Immature natural killer cell (primary cell): ENCODE data around the gene RGS14. TPM values are rescaled to one million over a fixed set of nuclear protein-coding genes. Genes with fewer than 3 reads are reported as not detected.
"Not testable (repeated sequence)": the region's sequence is repeated elsewhere in the genome, so short reads cannot be mapped to it uniquely, and the experiment has no call there.

Experiments used
- DNase-seq, 3 donors: peaks; one replicate each; pipeline ENCODE4 v3.0.0; 2022; ENCODE audit warnings: mixed read lengths in 1 of 3
- H3K27ac Mint-ChIP-seq, 6 donors: one replicate each; pipeline ENCODE4 v1.8.0; 2020; ENCODE audit warnings: mixed read lengths in 6 of 6, mild to moderate bottlenecking in 5 of 6, inconsistent platforms in 4 of 6, moderate library complexity in 3 of 6
- H3K27me3 Mint-ChIP-seq, 3 donors: one replicate each; pipeline ENCODE4 v1.8.0; 2020 to 2021; ENCODE audit warnings: low read depth in 3 of 3, mild to moderate bottlenecking in 3 of 3, mixed read lengths in 3 of 3, moderate library complexity in 3 of 3, inconsistent platforms in 1 of 3
- H3K36me3 Mint-ChIP-seq, 3 donors: one replicate each; pipeline ENCODE4 v1.8.0; 2020; ENCODE audit warnings: mixed read lengths in 3 of 3, inconsistent platforms in 2 of 3, mild to moderate bottlenecking in 2 of 3
- H3K4me1 Mint-ChIP-seq, 2 donors: one replicate each; pipeline ENCODE4 v1.8.0; 2020; ENCODE audit warnings: inconsistent platforms in 2 of 2, mild to moderate bottlenecking in 2 of 2, mixed read lengths in 2 of 2, moderate library complexity in 1 of 2
- H3K4me3 Mint-ChIP-seq, 5 donors: one replicate each; pipeline ENCODE4 v1.8.0; 2020; ENCODE audit warnings: mild to moderate bottlenecking in 5 of 5, mixed read lengths in 5 of 5, inconsistent platforms in 3 of 5, moderate library complexity in 3 of 5
- H3K9me3 Mint-ChIP-seq, 6 donors: one replicate each; pipeline ENCODE4 v1.8.0; 2020; ENCODE audit warnings: mild to moderate bottlenecking in 6 of 6, mixed read lengths in 6 of 6, inconsistent platforms in 4 of 6, moderate library complexity in 3 of 6
- polyA plus RNA-seq, 3 donors: library from polyadenylated mRNA; unstranded; fragments of 300-500 nt; fragmentation: Illumina TruSeq; gene quantifications; one replicate each; pipeline ENCODE4 v1.2.3, GENCODE V29; 2021

RGS14 gene
- polyA plus RNA-seq, 3 donors from 2014 or later, result 27.1 to 64.5 (median 33.8) TPM

GRCh38 chr5:177358370-177358819 lies 671 bp downstream of the RGS14 start:
- peaks cover 76 to 79% of the 10 kb centered on the region in 2 donors for H3K4me1 Mint-ChIP-seq
- peak overlapping the region; percentile 78 to 91 (median 90) for H3K27ac Mint-ChIP-seq
- no peaks in the 10 kb centered on the region for H3K9me3 Mint-ChIP-seq
- no peaks in the 10 kb centered on the region for H3K36me3 Mint-ChIP-seq
- DNase-seq, result no peak
- H3K4me3 Mint-ChIP-seq, result peak overlapping the region; percentile 79 to 85 (median 83)
- peaks cover 4 to 17% (median 16%) of the 10 kb centered on the region in 3 donors for H3K27me3 Mint-ChIP-seq

GRCh38 chr5:177359451-177359851 lies 1.7 kb downstream of the RGS14 start:
- DNase-seq, result no peak
- no peaks in the 10 kb centered on the region for H3K36me3 Mint-ChIP-seq
- peaks cover 3 to 16% (median 15%) of the 10 kb centered on the region in 3 donors for H3K27me3 Mint-ChIP-seq
- H3K27ac Mint-ChIP-seq, result peak overlapping the region; percentile 78 to 91 (median 90)
- H3K9me3 Mint-ChIP-seq, result no peaks in the 10 kb centered on the region
- peak overlapping the region; percentile 79 to 85 (median 83) for H3K4me3 Mint-ChIP-seq
- H3K4me1 Mint-ChIP-seq, result peaks cover 79 to 86% of the 10 kb centered on the region in 2 donors

- Mint-ChIP-seq H3K4me1 (peaks cover 79 to 83% of the 10 kb centered on the region in 2 donors), H3K36me3 (no peaks in the 10 kb centered on the region), H3K4me3 (peak overlapping the region; percentile 79 to 85 (median 83)), H3K27ac (peak overlapping the region in 5 of 6 donors; percentile 74 to 91 (median 89)), H3K27me3 (peaks cover 3 to 16% (median 15%) of the 10 kb centered on the region in 3 donors), H3K9me3 (no peaks in the 10 kb centered on the region)
- DNase-seq, result no peak
These were observed 2.1 kb downstream of the RGS14 start for GRCh38 chr5:177359860-177360259.

GRCh38 chr5:177360740-177361139 lies 3.0 kb downstream of the RGS14 start:
- not testable (repeated sequence) for DNase-seq, H3K36me3 Mint-ChIP-seq, H3K9me3 Mint-ChIP-seq
- H3K27me3 Mint-ChIP-seq, result peaks cover 3 to 16% (median 15%) of the 10 kb centered on the region in 3 donors
- H3K4me3 Mint-ChIP-seq, result peak overlapping the region in 1 of 5 donors; percentile 18
- peaks cover 70 to 77% of the 10 kb centered on the region in 2 donors for H3K4me1 Mint-ChIP-seq
- peak overlapping the region in 2 of 6 donors; percentile 58 to 68 for H3K27ac Mint-ChIP-seq

GRCh38 chr5:177361418-177362291 lies 3.9 kb downstream of the RGS14 start:
- no peak for DNase-seq
- Mint-ChIP-seq H3K4me3 (peak overlapping the region; percentile 33 to 81 (median 59)), H3K27ac (peak overlapping the region; percentile 36 to 68 (median 62))

GRCh38 chr5:177362292-177362609 lies 4.5 kb downstream of the RGS14 start:
- Mint-ChIP-seq H3K27me3 (peaks cover 4 to 15% (median 12%) of the 10 kb centered on the region in 3 donors), H3K4me1 (peaks cover 55 to 61% of the 10 kb centered on the region in 2 donors), H3K9me3 (no peaks in the 10 kb centered on the region), H3K4me3 (peak overlapping the region; percentile 33 to 81 (median 59)), H3K36me3 (peaks cover 0 to 3% (median 0%) of the 10 kb centered on the region in 3 donors), H3K27ac (peak overlapping the region; percentile 36 to 68 (median 62))
- DNase-seq, result no peak

More at GRCh38 chr5:177361418-177362291, 3.9 kb downstream of the RGS14 start:
- Mint-ChIP-seq H3K27me3 (peaks cover 3 to 16% (median 15%) of the 10 kb centered on the region in 3 donors), H3K36me3 (peaks cover 0 to 3% (median 0%) of the 10 kb centered on the region in 3 donors), H3K9me3 (no peaks in the 10 kb centered on the region), H3K4me1 (peaks cover 61 to 67% of the 10 kb centered on the region in 2 donors)

GRCh38 chr5:177362610-177363507 lies 5.1 kb downstream of the RGS14 start:
- peak overlapping the region; percentile 49 to 89 (median 68) for H3K27ac Mint-ChIP-seq
- peak; percentile 35 to 46 (median 40) for DNase-seq
- no peaks in the 10 kb centered on the region for H3K9me3 Mint-ChIP-seq
- peaks cover 0 to 3% (median 0%) of the 10 kb centered on the region in 3 donors for H3K36me3 Mint-ChIP-seq
- peaks cover 1 to 9% (median 7%) of the 10 kb centered on the region in 3 donors for H3K27me3 Mint-ChIP-seq
- H3K4me3 Mint-ChIP-seq, result peak overlapping the region; percentile 71 to 81 (median 77)
- peaks cover 49 to 56% of the 10 kb centered on the region in 2 donors for H3K4me1 Mint-ChIP-seq

GRCh38 chr5:177363565-177363964 lies 5.8 kb downstream of the RGS14 start:
- no peaks in the 10 kb centered on the region for H3K9me3 Mint-ChIP-seq
- H3K27ac Mint-ChIP-seq, result peak overlapping the region in 1 of 6 donors; percentile 64
- peaks cover 1 to 6% (median 3%) of the 10 kb centered on the region in 3 donors for H3K27me3 Mint-ChIP-seq
- no peak for DNase-seq
- H3K4me3 Mint-ChIP-seq, result peak overlapping the region in 2 of 5 donors; percentile 77 to 81
- peaks cover 5 to 8% (median 6%) of the 10 kb centered on the region in 3 donors for H3K36me3 Mint-ChIP-seq
- H3K4me1 Mint-ChIP-seq, result peaks cover 48 to 57% of the 10 kb centered on the region in 2 donors

- Mint-ChIP-seq H3K36me3 (peaks cover 13 to 16% (median 13%) of the 10 kb centered on the region in 3 donors), H3K4me1 (peaks cover 48 to 56% of the 10 kb centered on the region in 2 donors), H3K27ac (peak overlapping the region in 3 of 6 donors; percentile 18 to 57 (median 28)), H3K4me3 (peak overlapping the region in 2 of 5 donors; percentile 36 to 49), H3K9me3 (no peaks in the 10 kb centered on the region), H3K27me3 (peaks cover 0 to 3% (median 1%) of the 10 kb centered on the region in 3 donors)
- no peak for DNase-seq
These were observed 6.6 kb downstream of the RGS14 start for GRCh38 chr5:177364159-177364962.

GRCh38 chr5:177365845-177366527 lies 8.3 kb downstream of the RGS14 start:
- Mint-ChIP-seq H3K27ac (no peak overlapping the region), H3K9me3 (no peaks in the 10 kb centered on the region), H3K4me3 (peak overlapping the region in 1 of 5 donors; percentile 47), H3K4me1 (peaks cover 42 to 44% of the 10 kb centered on the region in 2 donors), H3K27me3 (peaks cover 0 to 3% (median 1%) of the 10 kb centered on the region in 3 donors), H3K36me3 (peaks cover 13 to 18% (median 14%) of the 10 kb centered on the region in 3 donors)
- DNase-seq, result no peak

- H3K36me3 Mint-ChIP-seq, result peaks cover 13 to 18% (median 14%) of the 10 kb centered on the region in 3 donors
- no peaks in the 10 kb centered on the region for H3K9me3 Mint-ChIP-seq
- no peak for DNase-seq
- H3K27ac Mint-ChIP-seq, result no peak overlapping the region
- peaks cover 39 to 44% of the 10 kb centered on the region in 2 donors for H3K4me1 Mint-ChIP-seq
- H3K4me3 Mint-ChIP-seq, result peak overlapping the region in 1 of 5 donors; percentile 47
- H3K27me3 Mint-ChIP-seq, result peaks cover 0 to 4% (median 1%) of the 10 kb centered on the region in 3 donors
These were observed 9.0 kb downstream of the RGS14 start for GRCh38 chr5:177366528-177367322.
